ENCODE results near the gene CHSY3. TPM values are rescaled to one million over a fixed set of nuclear protein-coding genes. Genes with fewer than 3 reads are reported as not detected.

Gene CHSY3
- total RNA-seq, 1 donor from 2014 or later = not detected

GRCh38 chr5:130002876-130003275, 98.6 kb downstream of the CHSY3 start:
- Mint-ChIP-seq H3K4me1 (ENCODE audit: low read depth, unreplicated experiment) (no peaks in the 10 kb centered on the region), H3K27ac (ENCODE audit: unreplicated experiment) (no peak overlapping the region)

GRCh38 chr5:130011986-130012385, 107.7 kb downstream of the CHSY3 start:
- no peak for TF ChIP-seq CTCF (IDR thresholded peaks at IDR 0.05; ENCODE audit: partially characterized antibody, unreplicated experiment)
- no peaks in the 10 kb centered on the region for H3K4me1 Mint-ChIP-seq (ENCODE audit: low read depth, unreplicated experiment)
- H3K27ac Mint-ChIP-seq (ENCODE audit: unreplicated experiment) = no peak overlapping the region
- H3K4me3 Mint-ChIP-seq (ENCODE audit: unreplicated experiment) = no peak overlapping the region
- H3K9me3 Mint-ChIP-seq (ENCODE audit: unreplicated experiment) = no peaks in the 10 kb centered on the region
- peaks cover 5% of the 10 kb centered on the region for H3K36me3 Mint-ChIP-seq (ENCODE audit: unreplicated experiment)
- H3K27me3 Mint-ChIP-seq (ENCODE audit: unreplicated experiment) = peaks cover 3% of the 10 kb centered on the region
- DNase-seq = no peak

More at GRCh38 chr5:130002876-130003275, 98.6 kb downstream of the CHSY3 start:
- no peak for DNase-seq
- H3K36me3 Mint-ChIP-seq (ENCODE audit: unreplicated experiment) = no peaks in the 10 kb centered on the region
- H3K4me3 Mint-ChIP-seq (ENCODE audit: unreplicated experiment) = no peak overlapping the region
- TF ChIP-seq CTCF (IDR thresholded peaks at IDR 0.05; ENCODE audit: partially characterized antibody, unreplicated experiment) = no peak
- no peaks in the 10 kb centered on the region for H3K27me3 Mint-ChIP-seq (ENCODE audit: unreplicated experiment)
- no peaks in the 10 kb centered on the region for H3K9me3 Mint-ChIP-seq (ENCODE audit: unreplicated experiment)

- Mint-ChIP-seq H3K36me3 (ENCODE audit: unreplicated experiment) (peaks cover 5% of the 10 kb centered on the region), H3K9me3 (ENCODE audit: unreplicated experiment) (no peaks in the 10 kb centered on the region), H3K4me3 (ENCODE audit: unreplicated experiment) (no peak overlapping the region), H3K27ac (ENCODE audit: unreplicated experiment) (no peak overlapping the region), H3K27me3 (ENCODE audit: unreplicated experiment) (peaks cover 3% of the 10 kb centered on the region), H3K4me1 (ENCODE audit: low read depth, unreplicated experiment) (no peaks in the 10 kb centered on the region)
- TF ChIP-seq CTCF (IDR thresholded peaks at IDR 0.05; ENCODE audit: partially characterized antibody, unreplicated experiment) = no peak
- DNase-seq = no peak
Measured at GRCh38 chr5:130017173-130017572, 112.9 kb downstream of the CHSY3 start.

- DNase-seq = no peak
- Mint-ChIP-seq H3K36me3 (ENCODE audit: unreplicated experiment) (peaks cover 5% of the 10 kb centered on the region), H3K27ac (ENCODE audit: unreplicated experiment) (no peak overlapping the region), H3K4me3 (ENCODE audit: unreplicated experiment) (no peak overlapping the region), H3K27me3 (ENCODE audit: unreplicated experiment) (peaks cover 3% of the 10 kb centered on the region), H3K4me1 (ENCODE audit: low read depth, unreplicated experiment) (no peaks in the 10 kb centered on the region), H3K9me3 (ENCODE audit: unreplicated experiment) (no peaks in the 10 kb centered on the region)
- TF ChIP-seq CTCF (IDR thresholded peaks at IDR 0.05; ENCODE audit: partially characterized antibody, unreplicated experiment) = no peak
Measured at GRCh38 chr5:130018641-130019040, 114.4 kb downstream of the CHSY3 start.

GRCh38 chr5:130021000-130021399, 116.7 kb downstream of the CHSY3 start:
- Mint-ChIP-seq H3K4me1 (ENCODE audit: low read depth, unreplicated experiment) (no peaks in the 10 kb centered on the region), H3K9me3 (ENCODE audit: unreplicated experiment) (no peaks in the 10 kb centered on the region), H3K36me3 (ENCODE audit: unreplicated experiment) (no peaks in the 10 kb centered on the region), H3K27me3 (ENCODE audit: unreplicated experiment) (peaks cover under 1% of the 10 kb centered on the region), H3K4me3 (ENCODE audit: unreplicated experiment) (no peak overlapping the region), H3K27ac (ENCODE audit: unreplicated experiment) (no peak overlapping the region)
- no peak for DNase-seq
- no peak for TF ChIP-seq CTCF (IDR thresholded peaks at IDR 0.05; ENCODE audit: partially characterized antibody, unreplicated experiment)
